Measurements from ENCODE around the gene VWA8. TPM values are rescaled to one million over a fixed set of nuclear protein-coding genes. Genes with fewer than 3 reads are reported as not detected.

Gene VWA8
- polyA plus RNA-seq, 1 donor (not counting 4 experiments of a cell fraction or from before 2014, with no cell fraction given) = 17.8 TPM

GRCh38 chr13:41945926-41946325 lies 15.0 kb downstream of the VWA8 start:
- FAIRE-seq (no peak), DNase-seq (ENCODE audit: low read depth, low spot score) (no peak)
- dilution Hi-C loops (cut with MboI; ENCODE audit: extremely low pct_ligation_motif_present, low sequenced_read_pairs) = no loop called here
- Histone ChIP-seq H3K79me2 (ENCODE audit: control insufficient read depth, insufficient read depth, low read length) (peaks cover 29% of the 10 kb centered on the region), H3K9me1 (ENCODE audit: control insufficient read depth, extremely low read depth, insufficient read depth, low read length) (no peaks in the 10 kb centered on the region), H3K27ac (ENCODE audit: control insufficient read depth, insufficient read depth, low read length) (no peak overlapping the region), H2AFZ (ENCODE audit: control insufficient read depth, low read length) (no peak overlapping the region), H3K4me1 (ENCODE audit: control insufficient read depth, extremely low read depth, insufficient read depth, low read length) (no peaks in the 10 kb centered on the region), H3K9ac (ENCODE audit: control insufficient read depth, extremely low read depth, insufficient read depth, low read length) (no peak overlapping the region), H4K20me1 (ENCODE audit: control insufficient read depth, extremely low read depth, insufficient read depth, low read length) (peaks cover 3% of the 10 kb centered on the region), H3K4me3 (ENCODE audit: control insufficient read depth in 2 of 3, extremely low read depth in 1 of 3, insufficient read depth in 2 of 3, low read depth in 1 of 3, low read length in 3 of 3) (no peak overlapping the region), H3K27me3 (ENCODE audit: control insufficient read depth, extremely low read depth, insufficient read depth, low read length) (no peaks in the 10 kb centered on the region), H3K36me3 (ENCODE audit: control insufficient read depth in 2 of 2, extremely low read depth in 1 of 2, insufficient read depth in 2 of 2, low read length in 2 of 2) (peaks cover 0 to 3% of the 10 kb centered on the region in 2 experiments), H3K4me2 (ENCODE audit: control insufficient read depth, extremely low read depth, insufficient read depth, low read depth, low read length) (no peak overlapping the region), H3K9me3 (ENCODE audit: control insufficient read depth, low read depth, low read length) (no peaks in the 10 kb centered on the region)
- TF ChIP-seq EZH2 (IDR thresholded peaks at IDR 0.05; ENCODE audit: low read length) = no peak
- no peak for TF ChIP-seq CTCF (optimal IDR thresholded peaks at IDR 0.05 in 1 of 3, IDR thresholded peaks at IDR 0.05 in 1 of 3, conservative IDR thresholded peaks at IDR 0.05 in 1 of 3; ENCODE audit: extremely low read depth in 1 of 3, insufficient read depth in 2 of 3, low read length in 3 of 3)

GRCh38 chr13:41944635-41945397 lies 16.1 kb downstream of the VWA8 start:
- TF ChIP-seq CTCF (optimal IDR thresholded peaks at IDR 0.05 in 1 of 3, IDR thresholded peaks at IDR 0.05 in 1 of 3, conservative IDR thresholded peaks at IDR 0.05 in 1 of 3; ENCODE audit: extremely low read depth in 1 of 3, insufficient read depth in 2 of 3, low read length in 3 of 3) = no peak
- TF ChIP-seq EZH2 (IDR thresholded peaks at IDR 0.05; ENCODE audit: low read length) = no peak
- Histone ChIP-seq H3K36me3 (ENCODE audit: control insufficient read depth in 2 of 2, extremely low read depth in 1 of 2, insufficient read depth in 2 of 2, low read length in 2 of 2) (peaks cover 0 to 3% of the 10 kb centered on the region in 2 experiments), H3K9me3 (ENCODE audit: control insufficient read depth, low read depth, low read length) (no peaks in the 10 kb centered on the region), H3K4me1 (ENCODE audit: control insufficient read depth, extremely low read depth, insufficient read depth, low read length) (no peaks in the 10 kb centered on the region), H3K9me1 (ENCODE audit: control insufficient read depth, extremely low read depth, insufficient read depth, low read length) (no peaks in the 10 kb centered on the region), H3K4me3 (ENCODE audit: control insufficient read depth in 2 of 3, extremely low read depth in 1 of 3, insufficient read depth in 2 of 3, low read depth in 1 of 3, low read length in 3 of 3) (no peak overlapping the region), H3K9ac (ENCODE audit: control insufficient read depth, extremely low read depth, insufficient read depth, low read length) (no peak overlapping the region), H3K4me2 (ENCODE audit: control insufficient read depth, extremely low read depth, insufficient read depth, low read depth, low read length) (no peak overlapping the region), H3K79me2 (ENCODE audit: control insufficient read depth, insufficient read depth, low read length) (peaks cover 32% of the 10 kb centered on the region), H4K20me1 (ENCODE audit: control insufficient read depth, extremely low read depth, insufficient read depth, low read length) (peaks cover 3% of the 10 kb centered on the region), H2AFZ (ENCODE audit: control insufficient read depth, low read length) (no peak overlapping the region), H3K27ac (ENCODE audit: control insufficient read depth, insufficient read depth, low read length) (no peak overlapping the region), H3K27me3 (ENCODE audit: control insufficient read depth, extremely low read depth, insufficient read depth, low read length) (no peaks in the 10 kb centered on the region)
- dilution Hi-C loops (cut with MboI; ENCODE audit: extremely low pct_ligation_motif_present, low sequenced_read_pairs) = no loop called here
- DNase-seq (ENCODE audit: low read depth, low spot score) = no peak
- FAIRE-seq = no peak
